Retinal pigment epithelial cell (primary cell): Measurements from ENCODE around the gene VPS13A.
"Not testable (repeated sequence)": the region's sequence is repeated elsewhere in the genome, so short reads cannot be mapped to it uniquely, and the experiment has no call there.

Experiments used
- DNase-seq: peaks from one replicate; pipeline ENCODE4 v3.0.0-alpha.2; 2010; ENCODE audit warnings: low read depth
- H3K4me3 ChIP-seq: 2 replicates; pipeline ENCODE4 v1.5.1; 2011; ENCODE audit warnings: mild to moderate bottlenecking, low read length, control low read depth, moderate library complexity
- TF ChIP-seq, protein P1 (sequence below): conservative IDR thresholded peaks from 2 replicates; pipeline ENCODE4 v1.5.1; 2011; ENCODE audit warnings: low read depth, low read length, control low read depth, inconsistent platforms

VPS13A gene

DNA sequence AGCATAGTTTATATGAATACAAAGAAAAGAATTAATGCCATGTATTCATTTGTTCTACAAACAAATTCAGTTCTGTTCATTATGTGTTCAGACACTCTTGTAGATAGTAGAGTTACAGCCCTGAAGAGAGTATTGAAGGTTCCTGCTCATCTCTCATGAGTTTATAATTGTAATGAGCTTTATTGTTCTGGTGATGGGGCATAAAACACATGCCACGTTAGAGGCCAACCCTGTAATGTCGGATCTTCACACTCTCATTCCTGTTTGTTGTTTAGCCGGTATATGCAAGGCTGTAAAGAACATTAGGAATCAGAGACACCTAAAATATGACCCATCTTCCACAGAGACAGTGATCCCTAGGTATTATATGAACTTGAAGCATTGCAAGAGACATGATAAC, 214.5 kb downstream of the VPS13A start:
- DNase-seq, result no peak
- TF ChIP-seq, protein P1, sequence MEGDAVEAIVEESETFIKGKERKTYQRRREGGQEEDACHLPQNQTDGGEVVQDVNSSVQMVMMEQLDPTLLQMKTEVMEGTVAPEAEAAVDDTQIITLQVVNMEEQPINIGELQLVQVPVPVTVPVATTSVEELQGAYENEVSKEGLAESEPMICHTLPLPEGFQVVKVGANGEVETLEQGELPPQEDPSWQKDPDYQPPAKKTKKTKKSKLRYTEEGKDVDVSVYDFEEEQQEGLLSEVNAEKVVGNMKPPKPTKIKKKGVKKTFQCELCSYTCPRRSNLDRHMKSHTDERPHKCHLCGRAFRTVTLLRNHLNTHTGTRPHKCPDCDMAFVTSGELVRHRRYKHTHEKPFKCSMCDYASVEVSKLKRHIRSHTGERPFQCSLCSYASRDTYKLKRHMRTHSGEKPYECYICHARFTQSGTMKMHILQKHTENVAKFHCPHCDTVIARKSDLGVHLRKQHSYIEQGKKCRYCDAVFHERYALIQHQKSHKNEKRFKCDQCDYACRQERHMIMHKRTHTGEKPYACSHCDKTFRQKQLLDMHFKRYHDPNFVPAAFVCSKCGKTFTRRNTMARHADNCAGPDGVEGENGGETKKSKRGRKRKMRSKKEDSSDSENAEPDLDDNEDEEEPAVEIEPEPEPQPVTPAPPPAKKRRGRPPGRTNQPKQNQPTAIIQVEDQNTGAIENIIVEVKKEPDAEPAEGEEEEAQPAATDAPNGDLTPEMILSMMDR, result no peak
- no peak overlapping the region for H3K4me3 ChIP-seq

DNA sequence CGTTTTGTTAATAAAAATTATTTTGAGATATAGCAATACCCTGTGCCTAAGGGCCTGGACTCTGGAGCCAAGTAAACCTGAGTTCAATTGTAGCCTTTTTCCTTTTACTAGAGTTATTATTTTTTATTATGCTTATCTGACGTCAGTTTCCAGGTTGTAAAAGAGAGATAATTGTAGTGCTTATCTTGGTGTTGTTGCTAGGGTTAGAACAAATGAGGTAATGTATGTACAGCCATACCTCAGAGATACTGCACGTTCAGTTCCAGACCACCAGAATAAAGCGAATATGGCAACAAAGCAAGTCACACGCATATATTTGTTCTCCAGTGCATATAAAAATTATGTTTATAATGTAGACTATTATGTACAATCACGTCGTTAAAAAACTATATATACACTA, 215.0 kb downstream of the VPS13A start:
- TF ChIP-seq, protein P1, result no peak
- no peak for DNase-seq
- no peak overlapping the region for H3K4me3 ChIP-seq

DNA sequence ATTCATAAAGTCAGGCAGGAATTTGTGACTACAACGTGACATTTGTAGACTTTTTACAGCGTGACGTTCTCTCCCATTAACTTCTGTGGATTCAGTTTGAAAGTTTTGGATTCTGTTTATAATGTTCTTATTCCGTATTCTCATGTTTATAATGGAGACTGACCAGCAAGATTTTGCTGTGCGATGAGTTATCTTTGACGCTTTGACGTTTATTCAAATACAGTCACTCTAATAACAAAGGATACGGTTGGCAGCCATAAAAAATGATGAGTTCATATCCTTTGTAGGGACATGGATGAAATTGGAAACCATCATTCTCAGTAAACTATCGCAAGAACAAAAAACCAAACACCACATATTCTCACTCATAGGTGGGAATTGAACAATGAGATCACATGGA, 221.2 kb downstream of the VPS13A start:
- not testable (repeated sequence) for DNase-seq

DNA sequence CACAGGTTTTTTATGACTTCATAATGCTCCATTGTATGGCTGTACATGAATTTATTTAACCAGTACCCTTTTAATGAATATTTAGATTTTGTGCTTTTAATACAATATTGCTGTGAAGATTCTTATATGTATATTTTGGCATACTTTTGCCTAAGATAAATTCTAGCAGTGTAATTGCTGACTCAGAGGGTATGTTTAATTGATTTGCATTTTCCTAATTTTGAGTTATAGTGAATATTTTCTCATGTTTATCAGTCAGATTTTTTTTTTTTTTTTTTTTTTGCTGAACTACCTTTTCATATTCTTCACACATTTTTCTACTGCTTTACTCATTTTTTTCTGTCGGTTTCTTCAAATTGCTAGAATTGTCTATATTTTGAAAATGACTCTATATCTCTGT, 222.6 kb downstream of the VPS13A start:
- no peak for DNase-seq
- TF ChIP-seq, protein P1, result no peak
- H3K4me3 ChIP-seq, result no peak overlapping the region

More for the DNA sequence above, 221.2 kb downstream of the VPS13A start:
- not testable (repeated sequence) for H3K4me3 ChIP-seq

DNA sequence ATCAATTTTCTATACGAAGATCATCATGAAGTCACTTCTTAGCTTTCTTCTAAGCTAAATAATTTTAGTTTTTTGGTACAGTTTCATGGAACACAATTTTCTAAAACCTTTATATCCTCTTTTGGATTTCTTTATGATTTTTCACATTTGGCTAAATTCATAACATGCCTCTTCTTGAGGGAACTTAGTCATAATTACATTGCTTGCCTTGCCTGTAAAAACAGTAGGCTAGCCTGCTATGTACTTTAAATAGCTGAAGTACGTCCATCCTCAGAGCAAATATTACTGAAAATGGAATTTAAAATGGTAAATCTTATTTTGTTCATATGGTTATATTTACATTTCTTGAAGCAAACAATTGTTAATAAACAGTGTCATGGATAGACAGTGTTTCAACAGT, 225.0 kb downstream of the VPS13A start:
- TF ChIP-seq, protein P1, result no peak
- DNase-seq, result no peak
- no peak overlapping the region for H3K4me3 ChIP-seq

DNA sequence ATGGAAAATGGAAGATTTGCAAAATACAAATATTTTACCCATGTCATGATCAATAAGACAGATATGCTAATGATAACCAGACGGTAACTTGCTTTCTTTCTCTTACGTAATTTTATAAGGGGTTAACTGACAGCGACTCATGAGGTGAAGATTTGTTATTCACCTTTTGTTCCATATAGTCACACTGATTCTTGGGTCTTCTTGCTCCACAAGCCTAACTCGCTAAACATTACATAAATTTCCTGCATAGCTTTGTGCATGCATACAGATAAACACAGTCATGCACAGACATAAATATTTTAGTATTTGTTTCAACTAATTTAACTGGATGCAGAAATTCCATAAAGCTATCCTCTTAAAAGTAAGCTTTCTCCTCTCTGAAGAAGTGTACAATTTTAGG, 225.9 kb downstream of the VPS13A start:
- H3K4me3 ChIP-seq, result no peak overlapping the region
- TF ChIP-seq, protein P1, result no peak
- DNase-seq, result no peak

DNA sequence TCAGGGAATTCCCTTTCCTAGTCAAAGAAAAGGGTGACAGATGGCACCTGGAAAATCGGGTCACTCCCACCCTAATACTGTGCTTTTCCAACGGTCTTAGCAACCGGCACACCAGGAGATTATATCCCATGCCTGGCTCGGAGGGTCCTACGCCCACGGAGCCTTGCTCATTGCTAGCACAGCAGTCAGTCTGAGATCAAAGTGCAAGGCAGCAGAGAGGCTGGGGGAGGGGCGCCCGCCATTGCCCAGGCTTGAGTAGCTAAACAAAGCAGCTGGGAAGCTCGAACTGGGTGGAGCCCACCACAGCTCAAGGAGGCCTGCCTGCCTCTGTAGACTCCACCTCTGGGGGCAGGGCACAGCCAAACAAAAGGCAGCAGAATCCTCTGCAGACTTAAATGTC, 231.2 kb downstream of the VPS13A start:
- DNase-seq, H3K4me3 ChIP-seq: not testable (repeated sequence)

DNA sequence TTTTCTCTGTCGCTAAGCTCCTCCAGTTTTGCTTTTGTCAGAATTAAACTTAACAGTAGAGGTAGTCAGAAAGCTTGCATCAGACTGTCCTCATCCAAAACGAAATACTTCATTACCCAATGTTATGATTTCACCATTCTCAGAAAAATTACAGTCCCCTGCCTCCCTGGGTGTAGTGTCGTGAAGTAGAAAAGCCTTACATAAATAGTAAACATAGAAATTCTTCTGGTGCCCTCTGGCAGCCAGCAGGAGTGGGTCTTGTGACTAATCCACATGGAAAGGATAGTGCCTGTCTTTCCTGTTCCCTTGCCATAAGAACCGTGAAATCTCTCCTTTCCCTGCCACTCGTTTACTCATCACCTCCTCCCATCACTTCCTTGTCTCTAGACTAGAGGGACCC, 240.2 kb downstream of the VPS13A start:
- H3K4me3 ChIP-seq, result no peak overlapping the region
- DNase-seq, result no peak
- TF ChIP-seq, protein P1, result no peak
